HepG2 (cell line): ENCODE results near the gene LRRN2. TPM values are rescaled to one million over a fixed set of nuclear protein-coding genes. Genes with fewer than 3 reads are reported as not detected.

Experiments
- ATAC-seq: fragments of 200-7000 bp; cut with Tn5 transposase; 3 replicates; pipeline ENCODE4 v1.9.1; 2020; ENCODE audit warnings: mild to moderate bottlenecking, moderate library complexity
- BruUV-seq: library from RNA; stranded (reverse); fragments of 400-500 nt; replicated peaks from 2 replicates; lab custom pipeline; 2021; lab: Mats Ljungman, UMichigan
- CTCF ChIA-PET: fragments of 300-600 bp; formaldehyde crosslinking; extraction: SDS; loops from one replicate; lab custom pipeline; 2021; ENCODE audit warnings: low total read pairs, inconsistent platforms, low intra/inter-chr PET ratio; lab: Yijun Ruan, JAX
- POLR2A ChIA-PET: fragments of 350-600 bp; sonication (Branson Sonifier 250); formaldehyde crosslinking; loops from one replicate; lab custom pipeline; 2020; ENCODE audit warnings: antibody characterized with exemption, inconsistent platforms; lab: Yijun Ruan, JAX
- DNase-seq: peaks from one replicate; pipeline ENCODE4 v3.0.0-alpha.2; 2015; ENCODE audit warnings: low spot score
- FAIRE-seq: peaks from 3 replicates; lab custom pipeline; 2011; peaks lifted over from hg19 to GRCh38; lab: Jason Lieb, UNC
- H2AFZ ChIP-seq: one replicate; pipeline ENCODE4 v1.6.1; 2011; ENCODE audit warnings: low read length, inconsistent platforms
- H3K27ac ChIP-seq: fragments of 300-600 bp; 3 replicates; pipeline ENCODE4 v1.8.0; 2011; ENCODE audit warnings: mixed run types, mild to moderate bottlenecking, mixed read lengths, low read length, inconsistent platforms; ENCODE audit not compliant: insufficient read depth; ENCODE audit errors: extremely low read length
- H3K27me3 ChIP-seq, 2 experiments: fragments of 200-600 bp in 1 of 2; 2 replicates in 1 of 2; 3 replicates in 1 of 2; pipeline versions ENCODE4 v1.6.0 to v1.8.0; 2011; ENCODE audit warnings: low read length in 2 of 2, mild to moderate bottlenecking in 2 of 2, moderate library complexity in 2 of 2, inconsistent platforms in 1 of 2; ENCODE audit not compliant: insufficient read depth in 2 of 2, control insufficient read depth in 1 of 2
- H3K36me3 ChIP-seq, 2 experiments: fragments of 200-600 bp in 1 of 2; replicated peaks in 1 of 2; 2 replicates in 1 of 2; 3 replicates in 1 of 2; pipeline versions ENCODE4 v1.5.1 to v1.8.0; 2011; ENCODE audit warnings: low read length in 2 of 2, inconsistent platforms in 1 of 2; ENCODE audit not compliant: insufficient read depth in 2 of 2, control insufficient read depth in 1 of 2
- H3K4me1 ChIP-seq: 2 replicates; pipeline ENCODE4 v1.5.1; 2012; ENCODE audit warnings: low read length, inconsistent platforms; ENCODE audit not compliant: insufficient read depth
- H3K4me2 ChIP-seq: 2 replicates; pipeline ENCODE4 v1.6.0; 2011; ENCODE audit warnings: low read depth, low read length, inconsistent platforms
- H3K4me3 ChIP-seq, 3 experiments: fragments of 200-600 bp in 1 of 3; sonication (generic), shearing (Covaris generic) in 1 of 3; replicated peaks in 1 of 3; 2 replicates each; pipeline ENCODE4 v1.5.1; 2011 to 2016; ENCODE audit warnings: low read length in 3 of 3, inconsistent platforms in 2 of 3, low read depth in 2 of 3, mild to moderate bottlenecking in 2 of 3, control low read depth in 1 of 3, mixed read lengths in 1 of 3; ENCODE audit not compliant: insufficient read depth in 1 of 3
- H3K79me2 ChIP-seq: one replicate; pipeline ENCODE4 v1.6.1; 2011; ENCODE audit warnings: low read length, inconsistent platforms; ENCODE audit not compliant: insufficient read depth
- H3K9ac ChIP-seq: 2 replicates; pipeline ENCODE4 v1.6.0; 2011; ENCODE audit warnings: mild to moderate bottlenecking, low read depth, low read length, inconsistent platforms; ENCODE audit not compliant: insufficient read depth
- H3K9me3 ChIP-seq: 2 replicates; pipeline ENCODE4 v1.5.1; 2012; ENCODE audit warnings: mild to moderate bottlenecking, low read length
- H4K20me1 ChIP-seq: 2 replicates; pipeline ENCODE4 v1.6.0; 2011; ENCODE audit warnings: inconsistent platforms, mild to moderate bottlenecking, low read length, moderate library complexity; ENCODE audit not compliant: insufficient read depth
- ELK4 ChIP-seq: sonication (generic); formaldehyde crosslinking; IDR thresholded peaks from 2 replicates; pipeline ENCODE4 v1.9.0; 2021; ENCODE audit warnings: missing genetic modification reagents, borderline replicate concordance
- HCFC1 ChIP-seq: fragments of 150-350 bp; IDR thresholded peaks from 2 replicates; pipeline ENCODE4 v1.6.1; 2014; ENCODE audit warnings: low read depth, low read length
- HINFP ChIP-seq: sonication (generic); formaldehyde crosslinking; IDR thresholded peaks from 2 replicates; pipeline ENCODE4 v1.4.0; 2020; ENCODE audit warnings: low read depth, mild to moderate bottlenecking, missing genetic modification reagents
- JARID2 ChIP-seq: sonication (generic); formaldehyde crosslinking; IDR thresholded peaks from 2 replicates; pipeline ENCODE4 v1.8.1; 2023; ENCODE audit warnings: missing genetic modification reagents, inconsistent platforms; ENCODE audit not compliant: insufficient replicate concordance
- MED13 ChIP-seq: sonication (generic); formaldehyde crosslinking; IDR thresholded peaks from 2 replicates; pipeline ENCODE4 v1.5.0; 2020; ENCODE audit warnings: missing genetic modification reagents
- PITX1 ChIP-seq: sonication (generic); formaldehyde crosslinking; IDR thresholded peaks from 2 replicates; pipeline ENCODE4 v1.5.1; 2020; ENCODE audit warnings: mild to moderate bottlenecking, missing genetic modification reagents
- PLRG1 ChIP-seq: fragments of 450-650 bp; conservative IDR thresholded peaks from 2 replicates; pipeline ENCODE4 v1.6.1; 2016
- RCOR2 ChIP-seq: IDR thresholded peaks from 2 replicates; pipeline ENCODE4 v1.6.1; 2016; ENCODE audit warnings: missing biosample characterization, missing genetic modification reagents
- SETDB1 ChIP-seq: sonication (generic); formaldehyde crosslinking; IDR thresholded peaks from 2 replicates; pipeline ENCODE4 v1.5.1; 2020; ENCODE audit warnings: missing genetic modification reagents, mild to moderate bottlenecking, borderline replicate concordance
- SP5 ChIP-seq: IDR thresholded peaks from 2 replicates; pipeline ENCODE4 v1.6.1; 2016; ENCODE audit warnings: low read depth, borderline replicate concordance
- SRF ChIP-seq: IDR thresholded peaks from 2 replicates; pipeline ENCODE4 v1.6.1; 2011; ENCODE audit warnings: mild to moderate bottlenecking, low read depth, low read length, moderate library complexity
- STAG1 ChIP-seq: sonication (generic); formaldehyde crosslinking; IDR thresholded peaks from 2 replicates; pipeline ENCODE4 v1.4.0; 2020; ENCODE audit warnings: missing genetic modification reagents
- ZBTB8A ChIP-seq: sonication (generic); formaldehyde crosslinking; IDR thresholded peaks from 2 replicates; pipeline ENCODE4 v1.4.0; 2020; ENCODE audit warnings: mild to moderate bottlenecking, low read depth, missing genetic modification reagents, borderline replicate concordance
- ZC3H13 ChIP-seq: sonication (generic); formaldehyde crosslinking; IDR thresholded peaks from 2 replicates; pipeline ENCODE4 v1.8.1; 2023; ENCODE audit warnings: mild to moderate bottlenecking, missing genetic modification reagents, moderate library complexity
- ZNF136 ChIP-seq: sonication (generic); formaldehyde crosslinking; IDR thresholded peaks from 2 replicates; pipeline ENCODE4 v1.8.1; 2022; ENCODE audit warnings: low read depth, mild to moderate bottlenecking, moderate library complexity, missing genetic modification reagents
- ZNF333 ChIP-seq: sonication (generic); formaldehyde crosslinking; IDR thresholded peaks from 2 replicates; pipeline ENCODE4 v1.4.0; 2020; ENCODE audit warnings: mild to moderate bottlenecking, missing genetic modification reagents, borderline replicate concordance
- ZNF558 ChIP-seq: sonication (generic); formaldehyde crosslinking; IDR thresholded peaks from 2 replicates; pipeline ENCODE4 v1.9.0; 2022; ENCODE audit warnings: mild to moderate bottlenecking, missing genetic modification reagents, borderline replicate concordance
- WGBS: methylation state at CpG from one replicate; pipeline ENCODE4 v1.1.6; 2017; ENCODE audit warnings: low lambda C conversion rate; 5-methylcytosine and 5-hydroxymethylcytosine counted together
- in situ Hi-C: cut with HindIII; loops from 2 replicates; pipeline ENCODE4 v1.10.0; 2017; ENCODE audit warnings: low pct_unique_long_range_greater_than_20kb; ENCODE audit not compliant: extremely low pct_ligation_motif_present
- intact Hi-C: fragments of 100-400 bp; cut with micrococcal nuclease; formaldehyde crosslinking; loops from one replicate; pipeline ENCODE4 v1.10.0; 2022; ENCODE audit not compliant: unreplicated experiment
- polyA plus RNA-seq, 8 experiments: library from polyadenylated mRNA; depleted of rRNA in 3 of 8; stranded (reverse) in 7 of 8; unstranded in 1 of 8; fragments of >200 nt; fragmentation: Illumina TruSeq in 4 of 8; extraction: Trizol in 4 of 8; gene quantifications; 2 replicates each; pipeline versions ENCODE4 v1.2.1 to v1.2.3, GENCODE V29; 2011 to 2016; ENCODE audit warnings: low read depth in 4 of 8, missing spikeins in 1 of 8, mixed read lengths in 1 of 8; ENCODE audit not compliant: insufficient read depth in 1 of 8
- total RNA-seq, 5 experiments: library from RNA; depleted of rRNA; stranded (reverse); fragments of >200 nt; fragmentation: Illumina TruSeq; extraction: Trizol; gene quantifications; 2 replicates each; pipeline ENCODE4 v1.2.3, GENCODE V29; 2016; ENCODE audit warnings: low read depth in 1 of 5

Gene LRRN2
- total and polyA plus RNA-seq, 2 of the 13 experiments (the other 11 are each of a cell fraction or from before 2014, with no cell fraction given), result not detected

- intact Hi-C loops, result no loop called here
- 27% methylated on average over 6 of the region's 16 CpGs for WGBS
- Histone ChIP-seq H3K27me3 (peaks cover 0 to 5% of the 10 kb centered on the region in 2 experiments; a peak in 2 of 5 replicates), H3K36me3 (no peaks in the 10 kb centered on the region), H3K9me3 (no peaks in the 10 kb centered on the region), H2AFZ (no peak overlapping the region), H3K4me2 (no peak overlapping the region), H3K9ac (no peak overlapping the region), H3K4me1 (no peaks in the 10 kb centered on the region), H3K4me3 (no peak overlapping the region), H3K79me2 (no peaks in the 10 kb centered on the region), H4K20me1 (no peaks in the 10 kb centered on the region), H3K27ac (no peak overlapping the region)
- TF ChIP-seq PITX1 (CRISPR knock-in tag) (no peak), RCOR2 (CRISPR knock-in tag) (no peak), ZC3H13 (CRISPR knock-in tag) (no peak), ZBTB8A (CRISPR knock-in tag) (no peak), ELK4 (no peak), ZNF136 (CRISPR knock-in tag) (no peak), SP5 (no peak), HCFC1 (no peak), ZNF558 (no peak), MED13 (CRISPR knock-in tag) (no peak), ZNF333 (CRISPR knock-in tag) (no peak), JARID2 (CRISPR knock-in tag) (no peak), STAG1 (CRISPR knock-in tag) (no peak), SRF (no peak), HINFP (no peak), SETDB1 (no peak), PLRG1 (no peak)
- POLR2A ChIA-PET, result no interaction called here
- in situ Hi-C loops, result no loop called here
- BruUV-seq, result no TSS peak
- DNase-seq (no peak), ATAC-seq (no peak), FAIRE-seq (no peak)
- CTCF ChIA-PET, result no interaction called here
Measured at GRCh38 chr1:204703826-204704612, 18.5 kb upstream of the LRRN2 start.
